ENCODE results near the gene FBXW9. TPM values are rescaled to one million over a fixed set of nuclear protein-coding genes. Genes with fewer than 3 reads are reported as not detected.

The FBXW9 gene
- total RNA-seq, 1 donor from 2014 or later, result 4.0 TPM

DNA sequence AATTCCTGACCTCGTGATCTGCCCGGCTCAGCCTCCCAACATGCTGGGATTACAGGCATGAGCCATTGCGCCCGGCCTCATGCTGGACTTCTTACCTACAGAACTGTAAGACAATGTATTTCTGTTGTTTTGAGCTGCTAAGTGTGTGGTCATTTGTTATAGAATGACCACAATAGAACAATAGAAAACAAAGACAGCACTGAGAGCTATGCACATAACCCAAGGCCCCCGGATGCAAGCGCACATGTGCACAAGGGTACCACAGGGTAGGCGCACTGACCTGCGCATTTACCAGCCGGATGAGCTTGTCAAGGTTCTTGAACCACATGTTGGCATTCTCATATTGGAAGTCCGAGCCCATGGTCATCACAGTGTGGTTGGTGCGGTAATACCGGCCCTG, 35.5 kb downstream of the FBXW9 start:
- Mint-ChIP-seq H3K36me3 (peaks cover 12% of the 10 kb centered on the region), H3K4me3 (no peak overlapping the region), H3K9me3 (no peaks in the 10 kb centered on the region), H3K4me1 (peaks cover 3% of the 10 kb centered on the region), H3K27ac (no peak overlapping the region), H3K27me3 (ENCODE audit: insufficient read depth, low read depth) (peaks cover 2% of the 10 kb centered on the region)
- TF ChIP-seq, protein P1, sequence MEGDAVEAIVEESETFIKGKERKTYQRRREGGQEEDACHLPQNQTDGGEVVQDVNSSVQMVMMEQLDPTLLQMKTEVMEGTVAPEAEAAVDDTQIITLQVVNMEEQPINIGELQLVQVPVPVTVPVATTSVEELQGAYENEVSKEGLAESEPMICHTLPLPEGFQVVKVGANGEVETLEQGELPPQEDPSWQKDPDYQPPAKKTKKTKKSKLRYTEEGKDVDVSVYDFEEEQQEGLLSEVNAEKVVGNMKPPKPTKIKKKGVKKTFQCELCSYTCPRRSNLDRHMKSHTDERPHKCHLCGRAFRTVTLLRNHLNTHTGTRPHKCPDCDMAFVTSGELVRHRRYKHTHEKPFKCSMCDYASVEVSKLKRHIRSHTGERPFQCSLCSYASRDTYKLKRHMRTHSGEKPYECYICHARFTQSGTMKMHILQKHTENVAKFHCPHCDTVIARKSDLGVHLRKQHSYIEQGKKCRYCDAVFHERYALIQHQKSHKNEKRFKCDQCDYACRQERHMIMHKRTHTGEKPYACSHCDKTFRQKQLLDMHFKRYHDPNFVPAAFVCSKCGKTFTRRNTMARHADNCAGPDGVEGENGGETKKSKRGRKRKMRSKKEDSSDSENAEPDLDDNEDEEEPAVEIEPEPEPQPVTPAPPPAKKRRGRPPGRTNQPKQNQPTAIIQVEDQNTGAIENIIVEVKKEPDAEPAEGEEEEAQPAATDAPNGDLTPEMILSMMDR (IDR thresholded peaks at IDR 0.05), result no peak
- TF ChIP-seq EZH2 (IDR thresholded peaks at IDR 0.05) (no peak), EZH2phosphoT487 (IDR thresholded peaks at IDR 0.05) (no peak)
- DNase-seq (ENCODE audit: low spot score), result no peak
- no peak overlapping the region for H3K4me2 ChIP-seq
- no peaks in the 10 kb centered on the region for H3K36me3 ChIP-seq
- no peaks in the 10 kb centered on the region for H3K4me1 ChIP-seq
- H3K9ac ChIP-seq, result no peak overlapping the region
- H3K27ac ChIP-seq, result no peak overlapping the region
- peaks cover 5% of the 10 kb centered on the region for H3K79me2 ChIP-seq (ENCODE audit: low read depth)
- H3K9me3 ChIP-seq (ENCODE audit: low read depth), result no peaks in the 10 kb centered on the region
- H3K27me3 ChIP-seq, result no peaks in the 10 kb centered on the region
- H4K20me1 ChIP-seq (ENCODE audit: low read depth), result no peaks in the 10 kb centered on the region
- H3F3A ChIP-seq (ENCODE audit: low read depth), result peaks cover 6% of the 10 kb centered on the region
- H2AFZ ChIP-seq (replicated peaks), result no peak overlapping the region
- H3K4me3 ChIP-seq, result no peak overlapping the region

DNA sequence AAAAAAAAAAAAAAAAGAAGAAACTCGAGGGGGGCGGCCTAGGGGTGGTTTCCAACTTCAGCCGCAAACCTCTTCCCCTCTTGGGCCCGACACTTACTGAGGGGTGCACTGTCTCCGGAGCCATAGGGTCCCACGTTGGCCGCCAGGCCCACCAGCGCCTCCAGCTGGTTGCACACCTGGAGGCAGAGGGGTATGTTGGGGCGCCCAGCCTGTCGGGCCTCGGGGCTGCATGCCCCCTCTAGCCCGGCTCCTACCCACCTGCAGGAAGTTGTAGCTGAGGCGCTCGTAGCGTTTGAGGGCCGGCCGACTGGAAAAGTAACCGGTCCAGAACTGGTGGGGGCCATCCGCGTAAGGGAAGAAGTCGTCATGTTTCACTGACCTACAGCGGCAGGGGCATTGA, 38.5 kb downstream of the FBXW9 start:
- Histone ChIP-seq H3K4me1 (no peaks in the 10 kb centered on the region), H3K4me3 (no peak overlapping the region), H3K36me3 (no peaks in the 10 kb centered on the region), H3K4me2 (no peak overlapping the region), H3K9ac (no peak overlapping the region), H3K9me3 (ENCODE audit: low read depth) (no peaks in the 10 kb centered on the region), H4K20me1 (ENCODE audit: low read depth) (no peaks in the 10 kb centered on the region), H3K79me2 (ENCODE audit: low read depth) (no peaks in the 10 kb centered on the region), H3K27ac (no peak overlapping the region), H3K27me3 (no peaks in the 10 kb centered on the region), H3F3A (ENCODE audit: low read depth) (no peaks in the 10 kb centered on the region), H2AFZ (replicated peaks) (no peak overlapping the region)
- Mint-ChIP-seq H3K27me3 (ENCODE audit: insufficient read depth, low read depth) (peaks cover 4% of the 10 kb centered on the region), H3K9me3 (no peaks in the 10 kb centered on the region), H3K36me3 (peaks cover 13% of the 10 kb centered on the region), H3K4me3 (no peak overlapping the region), H3K27ac (no peak overlapping the region), H3K4me1 (no peaks in the 10 kb centered on the region)
- DNase-seq (ENCODE audit: low spot score), result no peak
- TF ChIP-seq EZH2phosphoT487 (IDR thresholded peaks at IDR 0.05), result no peak
- TF ChIP-seq, protein P1 (IDR thresholded peaks at IDR 0.05), result no peak

GRCh38 chr19:12656899-12657571, 39.4 kb downstream of the FBXW9 start:
- H3K4me1 Mint-ChIP-seq, result no peaks in the 10 kb centered on the region
- Histone ChIP-seq H3K4me3 (no peak overlapping the region), H3K4me1 (no peaks in the 10 kb centered on the region), H2AFZ (replicated peaks) (no peak overlapping the region), H3K79me2 (ENCODE audit: low read depth) (no peaks in the 10 kb centered on the region), H3K27ac (no peak overlapping the region), H4K20me1 (ENCODE audit: low read depth) (no peaks in the 10 kb centered on the region), H3K36me3 (no peaks in the 10 kb centered on the region), H3K9me3 (ENCODE audit: low read depth) (no peaks in the 10 kb centered on the region), H3K27me3 (no peaks in the 10 kb centered on the region), H3K9ac (no peak overlapping the region), H3K4me2 (no peak overlapping the region), H3F3A (ENCODE audit: low read depth) (no peaks in the 10 kb centered on the region)
- no peak for DNase-seq (ENCODE audit: low spot score)
- no peaks in the 10 kb centered on the region for H3K9me3 Mint-ChIP-seq
- H3K27ac Mint-ChIP-seq, result no peak overlapping the region
- H3K4me3 Mint-ChIP-seq, result no peak overlapping the region
- H3K27me3 Mint-ChIP-seq (ENCODE audit: insufficient read depth, low read depth), result peaks cover 4% of the 10 kb centered on the region
- H3K36me3 Mint-ChIP-seq, result peaks cover 12% of the 10 kb centered on the region
- TF ChIP-seq, protein P1 (IDR thresholded peaks at IDR 0.05), result no peak
- TF ChIP-seq EZH2 (IDR thresholded peaks at IDR 0.05) (no peak), EZH2phosphoT487 (IDR thresholded peaks at IDR 0.05) (no peak)

Data from neural progenitor cell (in vitro differentiated cells).